CD4-positive, alpha-beta T cell treated with Interleukin-4 for 4 hours (primary cell): Measurements from ENCODE around the gene RAMACL.

Experiments
- DNase-seq: peaks from one replicate; pipeline ENCODE4 v3.0.0-alpha.2; 2020

The RAMACL gene

DNA sequence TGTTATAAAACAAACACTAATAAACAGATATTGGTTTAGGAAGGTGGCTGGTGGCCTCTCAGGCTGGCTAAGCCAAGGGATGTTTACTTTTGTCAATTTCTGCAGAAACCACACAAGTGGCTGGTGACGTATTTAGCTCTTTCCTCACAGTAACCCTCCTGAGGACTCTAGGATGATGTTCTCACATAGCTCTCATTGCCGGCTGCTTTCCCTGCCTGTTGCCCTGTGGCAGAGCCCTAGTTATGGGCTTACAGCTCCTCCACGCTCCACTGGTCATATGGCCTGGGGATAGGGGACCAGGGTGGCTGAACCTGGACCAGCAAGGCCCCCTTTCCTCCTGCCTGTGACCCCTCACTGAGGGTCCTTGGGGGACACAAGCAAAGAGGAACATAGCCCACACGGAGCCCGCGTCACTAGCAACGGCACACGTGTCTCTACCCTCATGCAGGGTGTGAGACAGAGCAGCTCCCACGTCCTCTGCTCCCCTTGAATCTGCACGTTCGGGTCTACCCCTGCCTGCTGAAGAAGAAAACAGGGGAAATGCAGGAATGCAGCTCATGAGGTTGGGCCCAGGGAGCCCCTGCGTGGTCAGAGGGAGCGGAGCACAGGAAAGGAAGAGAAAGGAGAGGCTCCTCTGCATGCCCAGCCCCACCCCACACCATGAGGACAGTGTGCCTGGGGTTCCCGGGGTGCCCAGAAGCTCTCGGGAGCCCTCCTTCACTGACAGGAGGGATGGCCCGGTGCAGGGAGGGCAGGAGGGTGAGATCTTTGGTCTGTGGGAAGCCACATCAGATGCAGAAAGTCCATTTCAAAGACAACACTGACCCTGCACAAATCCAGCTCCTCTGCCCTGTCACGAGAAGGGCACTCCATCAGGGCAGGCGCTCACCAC, 13.9 kb downstream of the RAMACL start:
- no peak for DNase-seq

DNA sequence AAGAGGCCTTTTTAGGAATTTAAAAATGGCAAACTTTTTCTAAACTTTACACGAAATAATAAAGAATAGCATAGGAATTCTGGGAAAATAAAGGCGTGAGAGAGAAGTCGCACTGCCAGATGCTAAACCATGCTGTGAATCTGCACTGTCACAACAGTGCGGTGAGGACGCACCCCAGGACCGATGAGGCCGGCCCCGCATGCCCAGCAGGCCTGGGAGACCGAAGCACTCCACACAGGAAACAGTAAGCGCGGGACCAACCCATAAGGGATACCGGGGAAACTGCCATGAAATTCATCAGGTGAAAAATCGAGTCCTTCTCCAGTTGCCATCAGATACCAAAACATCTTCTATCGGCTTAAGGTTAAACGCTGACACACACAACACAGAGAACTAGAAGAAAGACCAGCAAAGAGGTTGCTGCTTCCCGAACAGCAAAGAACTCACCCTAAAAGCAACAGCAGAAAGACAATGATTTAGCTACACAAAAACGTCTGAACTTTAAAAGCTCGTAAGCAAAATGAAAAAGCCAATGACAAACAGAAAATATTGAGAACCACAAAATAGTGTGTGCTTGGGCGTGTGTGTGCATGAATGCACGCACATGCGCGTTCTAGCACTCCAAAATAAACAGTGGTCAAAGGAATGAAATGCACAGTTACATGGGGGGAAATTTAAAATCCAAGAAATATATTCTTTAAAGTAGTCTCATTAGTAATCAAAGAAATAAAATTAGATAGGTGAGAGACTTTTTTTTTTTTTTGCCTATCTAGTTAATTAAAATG, 15.4 kb downstream of the RAMACL start:
- no peak for DNase-seq

DNA sequence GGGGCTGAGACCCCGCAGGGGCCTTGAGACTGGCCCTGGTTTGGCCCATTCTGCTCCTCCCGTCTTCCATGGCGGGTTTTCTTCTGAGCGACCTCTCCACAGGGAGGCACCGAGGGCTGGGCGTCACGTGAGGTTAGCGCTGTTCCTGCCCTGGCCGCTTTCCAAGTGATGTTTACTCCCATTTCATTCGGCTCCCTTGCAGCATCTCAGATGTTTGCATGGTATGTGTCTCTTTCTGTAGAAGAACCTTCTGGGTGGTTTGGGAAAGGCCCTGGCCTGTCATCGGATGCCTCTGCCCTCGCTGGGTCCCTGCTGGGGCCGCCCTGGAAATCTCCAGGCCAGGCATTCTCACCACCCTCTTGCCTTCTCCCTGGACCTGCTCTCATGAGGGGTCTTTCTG, 17.3 kb downstream of the RAMACL start:
- DNase-seq = no peak

DNA sequence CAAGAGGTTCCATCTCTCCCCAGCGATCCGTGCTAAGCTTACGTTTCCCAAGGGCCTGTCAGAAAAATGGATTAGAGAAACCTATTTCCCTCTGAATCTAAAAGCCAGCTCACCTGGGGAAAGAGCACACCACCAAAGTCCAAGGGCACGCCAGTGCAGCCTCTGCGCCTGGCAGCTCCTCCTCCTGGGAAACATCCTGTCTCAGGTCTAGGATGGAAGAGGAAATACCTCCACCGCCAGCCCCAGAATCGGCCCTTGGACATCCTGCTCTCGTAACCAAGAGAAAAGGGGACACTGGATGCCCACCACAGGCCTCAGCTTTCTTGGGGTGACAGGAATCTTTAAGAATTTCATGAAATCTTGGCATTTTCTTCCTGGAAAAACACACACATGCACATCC, 18.7 kb downstream of the RAMACL start:
- DNase-seq = no peak

DNA sequence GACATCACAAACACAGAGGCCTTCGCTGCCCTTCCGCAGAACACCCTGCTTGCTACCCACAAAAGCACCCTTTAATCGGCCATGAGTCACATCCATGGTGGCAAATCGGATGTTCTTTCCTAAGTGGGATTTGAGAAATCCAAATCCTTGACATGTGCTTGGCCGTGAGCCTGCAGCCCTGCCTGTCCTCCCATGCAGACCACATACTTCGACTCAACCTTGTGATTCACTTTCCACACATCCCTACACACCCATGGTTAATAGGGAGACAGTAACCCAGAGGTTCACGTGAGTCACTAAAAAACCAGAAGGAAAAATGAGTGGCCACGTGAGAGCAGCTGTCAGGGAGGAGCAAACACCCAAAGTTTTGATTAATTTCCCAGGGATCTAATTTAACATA, 19.4 kb downstream of the RAMACL start:
- no peak for DNase-seq

DNA sequence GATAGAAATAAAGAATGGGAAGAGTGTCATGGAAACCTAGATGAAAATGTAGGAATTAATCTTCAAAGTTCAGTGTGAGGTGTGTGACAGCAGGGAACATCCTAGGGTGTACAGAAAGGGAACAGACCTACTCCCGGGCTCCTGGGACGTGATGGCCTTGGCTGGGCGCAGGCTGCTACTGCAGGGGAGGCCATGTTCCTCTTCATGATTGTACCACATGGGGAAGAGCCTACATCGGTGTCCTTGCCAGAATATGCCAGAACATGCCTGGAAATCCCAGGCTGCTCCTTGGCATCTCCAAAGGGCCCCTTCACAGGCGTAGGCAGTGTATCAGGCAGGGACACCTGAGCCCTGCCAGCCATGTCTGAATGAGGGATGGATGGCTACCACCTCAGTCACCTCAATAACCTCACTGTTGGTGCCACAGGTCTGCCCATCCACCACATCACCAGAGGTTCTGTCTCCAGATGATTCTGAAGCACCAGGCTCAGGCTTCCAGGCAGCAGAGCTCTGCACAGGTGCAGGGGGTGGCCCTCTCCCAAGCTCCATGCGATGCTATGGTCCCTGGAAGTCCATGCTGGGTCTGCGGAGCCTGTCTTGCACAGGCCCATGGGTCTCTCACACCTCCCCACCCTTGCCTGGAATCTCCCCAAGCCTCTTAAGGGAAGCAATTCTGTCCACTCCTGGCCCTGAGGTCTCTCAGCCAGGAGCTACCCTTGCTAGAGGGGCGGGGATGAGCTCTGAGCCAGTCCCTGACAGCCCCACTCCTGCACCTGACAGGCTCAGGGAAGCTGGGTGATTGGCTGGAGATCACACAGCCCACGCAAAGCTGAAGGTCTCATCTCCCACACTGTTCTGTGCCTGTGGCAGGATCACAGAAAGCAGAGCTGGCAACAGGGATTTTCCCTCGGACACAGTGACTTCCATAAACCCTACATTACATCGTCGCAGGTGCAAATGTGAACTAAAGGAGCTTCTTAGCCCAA, 20.2 kb downstream of the RAMACL start:
- no peak for DNase-seq

DNA sequence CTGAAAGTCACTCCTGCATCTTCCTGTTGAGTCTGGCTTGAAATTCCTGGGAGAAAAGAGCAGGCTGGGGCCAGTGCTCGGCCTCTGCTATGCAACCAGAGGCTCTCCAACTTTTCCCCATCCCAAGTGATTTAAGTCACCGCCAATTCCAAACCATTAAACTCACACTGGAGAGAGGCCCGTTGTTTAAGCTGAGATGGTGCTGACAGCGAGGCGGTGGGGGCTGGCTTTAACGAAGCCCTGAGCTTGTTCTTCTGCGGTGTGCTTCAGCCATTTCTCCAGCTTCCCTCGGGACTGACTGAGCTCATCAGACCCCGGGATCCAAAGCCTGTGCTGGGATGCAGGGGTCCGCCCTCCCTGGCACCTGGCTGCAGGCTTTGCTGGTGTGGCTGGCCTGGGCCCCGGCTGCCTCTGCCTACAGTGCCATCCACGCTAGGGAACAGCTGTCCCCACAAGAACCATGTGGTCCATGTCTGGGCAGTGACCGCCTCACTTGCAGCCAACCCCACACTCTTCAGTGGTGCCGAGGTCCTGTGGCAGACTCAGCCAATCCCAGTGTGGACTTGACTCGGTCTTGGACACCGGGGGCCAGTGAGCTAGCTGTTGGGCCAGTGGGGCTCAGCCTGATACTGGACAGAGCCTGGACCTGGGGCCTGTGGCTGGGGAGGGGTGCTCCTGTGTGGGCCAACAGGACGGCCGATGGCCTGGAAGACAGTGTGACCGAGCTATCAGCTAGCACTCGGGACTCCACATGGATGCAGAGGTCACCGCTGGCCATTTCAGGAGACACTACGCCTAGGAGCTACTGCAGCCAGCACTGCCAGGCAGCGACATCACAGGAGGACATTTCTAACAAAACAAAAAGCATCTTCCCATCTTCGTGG, 21.2 kb downstream of the RAMACL start:
- DNase-seq = no peak

DNA sequence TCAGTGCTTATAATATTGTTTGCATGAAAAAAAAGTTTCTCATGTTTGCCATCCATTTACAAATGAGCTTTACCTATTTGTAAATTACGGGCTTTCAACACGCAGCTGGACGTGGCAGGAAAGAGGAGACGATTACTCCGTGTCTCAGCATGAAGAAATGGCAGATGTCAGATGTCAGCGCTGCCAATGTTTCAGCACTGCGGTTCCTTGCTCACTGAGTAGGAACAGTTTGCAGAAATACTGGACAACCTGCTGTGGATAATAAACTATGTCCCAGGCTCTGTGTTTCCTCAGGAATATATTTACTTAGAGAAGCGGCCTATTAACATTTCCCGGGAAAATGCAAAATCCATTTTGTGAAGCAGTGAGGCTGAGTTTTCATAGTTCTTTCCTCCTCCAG, 22.7 kb downstream of the RAMACL start:
- no peak for DNase-seq

DNA sequence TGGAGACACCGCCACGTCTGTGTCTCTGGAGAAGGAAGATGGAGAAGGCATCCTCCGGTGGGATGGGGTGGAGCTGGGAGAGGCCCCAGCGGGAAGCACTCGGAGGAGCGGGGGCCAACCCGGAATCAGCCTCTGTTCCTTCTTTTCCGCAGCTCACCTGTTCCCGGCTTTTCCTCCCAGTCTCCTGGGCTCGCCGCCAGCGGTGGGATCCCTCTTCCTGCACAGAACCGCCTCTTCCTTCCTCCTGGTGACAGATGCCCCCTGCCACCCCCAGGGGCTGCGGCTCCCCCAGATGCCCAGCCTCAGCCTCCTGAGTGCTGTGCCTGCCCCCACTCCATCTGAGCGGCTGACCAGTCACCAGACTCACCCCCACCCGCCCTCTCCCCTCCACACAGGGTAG, 23.3 kb downstream of the RAMACL start:
- no peak for DNase-seq

DNA sequence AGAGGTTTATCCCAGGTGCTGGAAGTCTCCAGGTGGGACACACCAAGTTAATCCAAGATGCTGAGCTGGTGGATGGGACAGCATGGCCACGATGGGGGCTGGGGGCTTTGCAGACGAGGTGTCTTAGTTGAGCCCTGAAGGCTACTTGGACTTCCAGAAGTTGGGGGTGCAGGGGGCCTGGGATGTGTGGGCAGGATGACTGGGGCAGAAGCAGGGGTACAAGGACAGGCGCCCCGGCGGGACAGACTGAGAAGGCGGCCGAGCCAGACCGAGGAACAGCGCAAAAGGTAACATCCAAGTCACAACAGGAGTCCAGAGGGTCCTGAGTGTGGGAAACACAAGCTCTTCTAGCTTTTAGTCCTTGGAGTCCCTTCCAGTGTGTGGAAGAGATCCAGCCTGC, 23.8 kb downstream of the RAMACL start:
- no peak for DNase-seq

DNA sequence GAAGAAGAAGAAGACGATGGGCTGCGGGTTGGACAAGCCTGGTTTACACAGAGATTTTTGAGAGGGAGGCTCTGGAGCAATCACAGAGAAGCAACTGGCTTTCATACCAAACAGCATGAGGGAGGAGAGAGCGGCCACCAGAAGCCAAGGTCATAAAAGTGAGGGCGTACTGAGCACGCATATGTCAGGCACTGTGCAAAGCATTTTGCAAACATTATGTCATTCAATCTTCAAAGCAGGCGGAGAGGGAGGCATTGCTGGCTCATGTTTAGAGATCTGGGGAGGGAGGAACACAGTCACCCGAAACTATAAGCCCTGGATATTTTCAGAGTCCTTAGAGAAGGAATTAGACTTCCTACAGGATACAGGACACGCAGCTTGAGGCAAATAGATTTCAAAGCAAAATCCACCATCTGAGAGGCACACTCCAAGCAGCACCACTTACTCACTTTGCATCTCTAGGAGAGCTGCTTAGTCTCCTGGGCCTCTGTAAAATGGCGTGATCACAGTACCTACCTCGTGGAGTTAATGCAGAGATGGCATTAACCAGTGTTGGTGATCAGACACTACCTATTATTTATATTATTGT, 24.6 kb downstream of the RAMACL start:
- no peak for DNase-seq

DNA sequence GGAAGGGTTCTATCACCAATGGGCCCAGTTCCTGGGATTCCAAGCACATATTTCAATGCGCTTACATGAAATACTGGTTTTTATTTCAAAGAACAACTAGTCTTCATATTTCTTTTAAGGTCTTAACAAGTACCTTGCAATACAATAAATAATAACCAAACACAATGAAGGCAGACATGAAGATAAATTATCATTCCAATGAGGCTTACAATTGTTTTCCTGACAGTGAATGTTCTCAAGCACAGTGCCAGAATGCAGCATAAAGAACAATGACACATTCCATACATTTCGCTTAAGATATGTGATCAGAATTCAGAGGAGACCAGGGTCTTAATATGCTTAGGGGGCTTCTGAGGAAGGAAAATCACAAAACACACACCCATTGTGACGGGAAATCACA, 26.3 kb downstream of the RAMACL start:
- DNase-seq = no peak

DNA sequence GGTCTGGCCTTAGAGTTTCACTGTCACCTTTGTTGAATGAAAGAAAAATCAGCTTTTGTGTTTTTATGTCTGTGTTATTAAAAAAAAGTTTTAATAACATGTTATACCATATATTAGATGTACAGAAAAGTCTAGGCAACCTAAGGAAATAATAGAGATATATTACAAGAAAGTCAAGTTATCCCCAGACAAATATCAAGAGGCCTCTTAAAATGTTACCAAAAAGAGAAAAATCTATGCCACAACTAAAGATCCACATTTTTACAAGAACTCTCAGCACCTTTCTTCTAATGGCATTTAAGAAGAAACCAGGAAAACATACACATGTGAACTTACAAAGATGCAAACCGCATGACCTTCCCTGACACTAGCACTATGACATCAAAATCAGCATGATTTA, 26.8 kb downstream of the RAMACL start:
- DNase-seq = no peak

DNA sequence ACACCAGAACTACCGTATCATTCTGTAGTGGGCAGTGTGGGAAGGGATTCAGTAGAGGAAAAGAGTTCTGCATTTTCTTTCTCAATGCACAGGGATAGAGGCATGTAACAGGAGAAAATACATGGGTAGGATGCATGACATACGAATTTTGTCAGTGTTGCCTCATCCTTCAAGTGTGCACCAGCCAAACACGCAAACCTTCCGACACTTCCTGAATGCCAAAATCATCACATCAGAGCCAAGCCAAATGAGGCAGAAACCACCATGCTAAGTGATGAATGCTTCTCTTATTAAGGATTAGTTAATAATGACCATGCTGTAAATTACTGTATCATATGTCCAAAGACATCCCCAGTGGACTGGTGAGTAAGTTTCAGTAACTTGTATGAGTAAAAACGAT, 27.3 kb downstream of the RAMACL start:
- DNase-seq = no peak

DNA sequence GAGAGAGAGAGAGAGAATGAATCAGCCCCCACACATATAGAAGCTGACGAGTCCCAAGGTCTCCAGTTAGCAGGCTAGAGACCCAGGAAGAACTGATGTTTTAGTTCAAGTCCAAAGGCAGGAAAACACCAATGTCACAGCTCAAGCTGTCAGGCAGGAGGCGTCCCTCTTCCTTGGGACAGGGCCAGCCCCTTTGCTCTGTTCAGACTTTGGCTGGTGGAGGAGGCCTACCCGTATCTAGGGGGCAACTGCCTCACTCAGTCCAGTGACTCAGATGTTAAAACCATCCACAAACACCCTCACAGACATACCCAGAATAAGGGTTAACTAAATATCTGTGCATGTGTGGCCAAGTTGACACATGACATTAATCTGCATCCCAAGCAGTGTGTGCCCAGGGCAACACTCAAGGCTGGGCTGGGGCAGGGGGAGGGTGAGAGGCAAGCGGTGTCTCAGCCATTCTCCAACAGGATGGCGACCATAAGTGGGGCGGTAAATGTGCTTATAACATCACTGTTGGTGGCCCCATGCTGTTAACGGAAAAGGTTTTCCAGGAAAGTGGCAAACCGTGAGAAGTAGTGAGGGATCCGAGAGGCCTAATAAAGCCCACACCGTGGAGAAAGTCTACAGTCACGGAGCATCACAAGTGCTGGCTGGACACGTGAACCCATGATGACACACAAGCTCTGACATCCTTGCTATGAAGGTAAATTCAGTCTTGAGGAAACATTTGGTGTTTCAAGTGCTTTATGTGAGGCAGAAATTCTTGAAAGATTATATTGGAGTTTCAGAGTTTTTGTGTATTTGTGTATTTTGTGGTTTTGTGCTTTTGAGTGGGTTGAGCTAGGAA, 28.1 kb downstream of the RAMACL start:
- DNase-seq = no peak

DNA sequence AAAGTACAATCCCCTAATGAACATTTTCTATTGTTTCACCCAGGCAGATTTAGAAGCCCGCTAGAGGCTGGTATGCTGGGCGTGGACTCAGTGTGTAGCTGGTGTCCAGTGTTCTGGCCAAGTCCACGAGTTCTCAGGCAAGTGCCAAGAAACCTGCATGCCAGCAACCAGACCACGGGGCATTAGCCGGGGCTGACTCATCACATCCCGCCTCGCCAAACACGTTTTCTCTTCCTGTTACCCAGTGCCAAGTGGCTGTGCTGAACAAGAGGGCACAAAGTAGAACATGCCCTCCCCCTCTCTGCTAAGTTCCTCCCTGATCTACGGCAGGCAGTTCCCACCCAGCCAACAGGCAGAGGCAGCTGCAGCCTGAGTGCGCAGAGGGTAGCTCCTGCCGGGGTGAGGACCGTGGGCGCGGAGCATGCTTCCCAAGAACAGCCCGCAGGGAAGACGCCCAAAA, 29.6 kb downstream of the RAMACL start:
- DNase-seq = peak; percentile 10

DNA sequence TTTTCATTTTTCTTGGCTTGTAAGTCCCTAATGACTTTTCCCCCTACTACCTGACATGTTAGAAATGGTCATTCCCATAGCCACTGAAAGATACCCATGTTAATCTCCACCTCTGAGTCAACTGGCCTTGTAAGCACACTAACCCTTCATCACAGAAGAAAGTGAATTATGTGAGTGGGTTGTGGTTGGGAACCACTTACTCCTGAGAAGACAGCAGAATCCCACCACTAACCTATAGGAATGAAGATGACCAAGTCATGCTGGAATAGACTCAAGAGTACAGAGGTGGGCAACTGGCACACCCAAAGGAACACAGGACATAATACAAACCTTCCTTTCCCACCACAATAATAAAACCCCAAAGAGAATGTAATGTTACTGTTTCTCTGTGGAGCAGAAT, 30.1 kb downstream of the RAMACL start:
- no peak for DNase-seq

DNA sequence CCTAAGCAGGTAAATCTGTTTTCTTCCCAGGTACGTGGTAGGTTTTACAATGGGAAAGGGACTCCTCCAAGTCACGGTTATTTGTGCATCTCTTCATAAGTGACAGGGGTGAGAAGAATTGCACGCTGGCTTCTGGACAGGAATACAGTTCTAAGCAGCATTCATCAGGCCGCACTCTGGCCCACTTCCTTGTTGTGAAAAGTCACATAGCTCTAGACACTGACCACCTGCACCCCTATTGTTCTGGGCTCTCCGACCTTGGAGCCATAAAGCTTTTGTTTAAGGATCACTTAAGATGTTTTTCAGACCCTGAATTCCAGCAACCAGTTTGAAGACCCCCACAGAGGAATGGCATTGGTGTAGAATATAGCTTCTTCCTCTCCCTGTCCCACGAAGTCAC, 31.4 kb downstream of the RAMACL start:
- DNase-seq = no peak

DNA sequence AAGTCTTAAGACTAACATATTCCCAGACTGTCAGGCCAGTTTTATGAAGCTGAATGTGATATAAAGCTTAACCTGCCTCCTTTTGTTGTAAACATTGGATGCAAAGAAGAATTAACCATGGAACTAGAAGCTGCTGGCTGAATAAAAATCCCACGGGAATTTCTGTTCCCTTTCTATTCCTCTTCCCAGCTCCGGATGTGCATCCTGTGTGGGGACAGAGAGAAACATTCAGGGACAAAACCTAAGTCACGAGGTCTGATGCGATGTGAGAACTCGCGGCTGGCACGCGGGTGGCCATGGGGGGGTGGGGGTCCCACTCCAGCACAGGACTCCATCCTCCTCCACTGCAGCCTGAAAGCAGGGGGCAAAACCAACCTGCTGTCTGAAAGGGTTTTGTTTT, 32.2 kb downstream of the RAMACL start:
- DNase-seq = no peak

DNA sequence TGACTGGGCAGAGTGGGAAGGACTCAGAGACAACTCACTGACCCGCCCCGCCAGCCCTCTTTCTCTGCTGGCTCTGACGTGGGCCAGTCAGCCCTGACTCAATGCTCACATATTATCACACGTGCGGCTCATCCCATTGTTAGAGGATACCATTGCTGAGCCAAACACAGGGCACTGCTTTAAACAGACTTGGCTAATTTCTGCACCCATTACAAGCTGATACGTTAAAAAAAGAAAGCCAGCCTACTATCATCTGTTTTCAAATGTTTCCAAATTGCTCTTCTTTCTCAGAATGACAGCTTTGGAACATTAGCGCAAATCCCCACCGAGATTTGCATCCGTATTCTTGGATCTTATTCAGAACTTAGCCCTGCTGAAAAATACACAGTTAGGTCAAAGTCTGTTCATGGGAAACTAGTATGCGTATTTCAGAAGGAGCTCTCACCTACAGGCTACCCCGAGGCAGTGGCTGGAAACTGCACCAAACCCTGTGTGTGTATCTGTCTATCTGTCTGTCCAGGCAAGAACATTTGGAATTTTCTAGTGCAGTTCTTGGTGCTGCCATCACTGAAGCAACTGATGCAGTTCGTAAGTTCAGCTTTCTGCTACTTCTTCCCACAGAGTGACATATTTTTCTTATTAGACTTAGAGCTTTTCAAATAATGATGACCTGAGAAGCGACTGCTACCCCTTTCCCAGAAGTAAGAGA, 32.8 kb downstream of the RAMACL start:
- no peak for DNase-seq
